Stimulated activated CD4-positive, alpha-beta T cell treated with anti-CD3 and anti-CD28 coated beads, Interleukin-1b, Interleukin-23, amount 100 ng/mL, for 48 hours (primary cell): ENCODE measurements around the gene CNPY1.
"Not testable (repeated sequence)": the region's sequence is repeated elsewhere in the genome, so short reads cannot be mapped to it uniquely, and the experiment has no call there.

ENCODE experiments used
- DNase-seq: peaks from one replicate; pipeline ENCODE4 v3.0.0-alpha.2; 2020

Gene CNPY1

GRCh38 chr7:155546449-155546848 is at the start of gene CNPY1:
CNPY1 (minus strand) TSS chr7:155546559; CDS start chr7:155545929, 630 bp downstream.
- DNase-seq = not testable (repeated sequence)

- DNase-seq = no peak
Measured at GRCh38 chr7:155594961-155595366, 48.6 kb upstream of the CNPY1 start.

GRCh38 chr7:155594163-155594732 is 47.9 kb upstream of the CNPY1 start:
- DNase-seq = no peak

GRCh38 chr7:155593461-155594162 is 47.3 kb upstream of the CNPY1 start:
- DNase-seq = no peak

- no peak for DNase-seq
Measured at GRCh38 chr7:155591055-155591775, 44.9 kb upstream of the CNPY1 start.

GRCh38 chr7:155590215-155591018 is 44.1 kb upstream of the CNPY1 start:
- DNase-seq = no peak

- DNase-seq = no peak
Measured at GRCh38 chr7:155589001-155589980, 42.9 kb upstream of the CNPY1 start.

GRCh38 chr7:155588468-155588998 is 42.2 kb upstream of the CNPY1 start:
- no peak for DNase-seq

- no peak for DNase-seq
Measured at GRCh38 chr7:155587486-155587885, 41.1 kb upstream of the CNPY1 start.

- no peak for DNase-seq
Measured at GRCh38 chr7:155586843-155587440, 40.6 kb upstream of the CNPY1 start.

GRCh38 chr7:155585951-155586350 is 39.6 kb upstream of the CNPY1 start:
- no peak for DNase-seq

- no peak for DNase-seq
Measured at GRCh38 chr7:155585532-155585895, 39.2 kb upstream of the CNPY1 start.

GRCh38 chr7:155584763-155585531 is 38.6 kb upstream of the CNPY1 start:
- DNase-seq = no peak

GRCh38 chr7:155584261-155584660 is 37.9 kb upstream of the CNPY1 start:
- no peak for DNase-seq

GRCh38 chr7:155583636-155584035 is 37.3 kb upstream of the CNPY1 start:
- no peak for DNase-seq

- DNase-seq = no peak
Measured at GRCh38 chr7:155581954-155582353, 35.6 kb upstream of the CNPY1 start.

GRCh38 chr7:155581107-155581830 is 34.9 kb upstream of the CNPY1 start:
- no peak for DNase-seq

GRCh38 chr7:155580367-155580766 is 34.0 kb upstream of the CNPY1 start:
- peak; percentile 73 for DNase-seq

GRCh38 chr7:155579565-155579964 is 33.2 kb upstream of the CNPY1 start:
- no peak for DNase-seq

- DNase-seq = no peak
Measured at GRCh38 chr7:155578016-155578415, 31.7 kb upstream of the CNPY1 start.
